Measurements from ENCODE around the gene CCDC120.

DNA sequence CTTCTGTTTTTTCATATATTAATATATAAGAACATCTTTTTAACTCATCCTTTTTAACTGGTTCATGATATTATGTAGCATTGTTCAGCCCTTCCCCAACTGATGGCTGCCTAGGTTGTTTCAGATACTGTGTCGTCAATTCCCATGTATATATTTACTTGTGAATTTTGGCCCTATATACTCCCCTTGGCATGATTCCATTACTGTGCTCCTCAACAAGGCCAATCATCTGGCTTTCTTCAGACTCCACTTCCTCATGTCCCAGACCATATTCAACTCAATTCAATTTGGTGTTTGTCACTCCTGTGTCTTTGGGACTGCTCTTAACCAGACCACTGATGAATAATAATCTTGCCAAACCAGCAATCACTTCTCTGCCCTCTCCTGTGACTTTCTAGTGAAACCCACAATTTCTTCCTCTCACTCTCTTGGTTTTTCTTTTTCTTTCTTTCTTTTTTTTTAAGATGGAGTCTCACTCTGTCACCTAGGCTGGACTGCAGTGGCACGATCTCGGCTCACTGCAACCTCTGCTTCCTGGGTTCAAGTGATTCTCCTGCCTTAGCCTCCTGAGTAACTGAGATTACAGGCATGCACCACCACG is 23.6 kb downstream of the CCDC120 start:
- TF ChIP-seq POLR2A (IDR thresholded peaks at IDR 0.05), result no peak
- TF ChIP-seq, protein P1, sequence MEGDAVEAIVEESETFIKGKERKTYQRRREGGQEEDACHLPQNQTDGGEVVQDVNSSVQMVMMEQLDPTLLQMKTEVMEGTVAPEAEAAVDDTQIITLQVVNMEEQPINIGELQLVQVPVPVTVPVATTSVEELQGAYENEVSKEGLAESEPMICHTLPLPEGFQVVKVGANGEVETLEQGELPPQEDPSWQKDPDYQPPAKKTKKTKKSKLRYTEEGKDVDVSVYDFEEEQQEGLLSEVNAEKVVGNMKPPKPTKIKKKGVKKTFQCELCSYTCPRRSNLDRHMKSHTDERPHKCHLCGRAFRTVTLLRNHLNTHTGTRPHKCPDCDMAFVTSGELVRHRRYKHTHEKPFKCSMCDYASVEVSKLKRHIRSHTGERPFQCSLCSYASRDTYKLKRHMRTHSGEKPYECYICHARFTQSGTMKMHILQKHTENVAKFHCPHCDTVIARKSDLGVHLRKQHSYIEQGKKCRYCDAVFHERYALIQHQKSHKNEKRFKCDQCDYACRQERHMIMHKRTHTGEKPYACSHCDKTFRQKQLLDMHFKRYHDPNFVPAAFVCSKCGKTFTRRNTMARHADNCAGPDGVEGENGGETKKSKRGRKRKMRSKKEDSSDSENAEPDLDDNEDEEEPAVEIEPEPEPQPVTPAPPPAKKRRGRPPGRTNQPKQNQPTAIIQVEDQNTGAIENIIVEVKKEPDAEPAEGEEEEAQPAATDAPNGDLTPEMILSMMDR (IDR thresholded peaks at IDR 0.05), result no peak
